Caki2 (cell line): ENCODE data around the gene DOP1B. TPM values are rescaled to one million over a fixed set of nuclear protein-coding genes. Genes with fewer than 3 reads are reported as not detected.
"Not testable (repeated sequence)": the region's sequence is repeated elsewhere in the genome, so short reads cannot be mapped to it uniquely, and the experiment has no call there.

Experiments
- DNase-seq: peaks from one replicate; pipeline ENCODE4 v3.0.0-alpha.2; 2015; ENCODE audit warnings: low read depth
- in situ Hi-C: cut with HindIII; loops from 2 replicates; pipeline ENCODE4 v1.10.0; 2016; ENCODE audit warnings: low sequenced_read_pairs, low pct_unique_long_range_greater_than_20kb, mixed read lengths
- total RNA-seq: library from RNA; depleted of rRNA; stranded (reverse); fragments of >200 nt; shearing (Covaris generic); gene quantifications from 2 replicates; pipeline ENCODE4 v1.2.3, GENCODE V29; 2014; ENCODE audit warnings: low replicate concordance; rRNA removed

DOP1B gene
- total RNA-seq = 21.6 and 24.9 TPM in 2 replicates

DNA sequence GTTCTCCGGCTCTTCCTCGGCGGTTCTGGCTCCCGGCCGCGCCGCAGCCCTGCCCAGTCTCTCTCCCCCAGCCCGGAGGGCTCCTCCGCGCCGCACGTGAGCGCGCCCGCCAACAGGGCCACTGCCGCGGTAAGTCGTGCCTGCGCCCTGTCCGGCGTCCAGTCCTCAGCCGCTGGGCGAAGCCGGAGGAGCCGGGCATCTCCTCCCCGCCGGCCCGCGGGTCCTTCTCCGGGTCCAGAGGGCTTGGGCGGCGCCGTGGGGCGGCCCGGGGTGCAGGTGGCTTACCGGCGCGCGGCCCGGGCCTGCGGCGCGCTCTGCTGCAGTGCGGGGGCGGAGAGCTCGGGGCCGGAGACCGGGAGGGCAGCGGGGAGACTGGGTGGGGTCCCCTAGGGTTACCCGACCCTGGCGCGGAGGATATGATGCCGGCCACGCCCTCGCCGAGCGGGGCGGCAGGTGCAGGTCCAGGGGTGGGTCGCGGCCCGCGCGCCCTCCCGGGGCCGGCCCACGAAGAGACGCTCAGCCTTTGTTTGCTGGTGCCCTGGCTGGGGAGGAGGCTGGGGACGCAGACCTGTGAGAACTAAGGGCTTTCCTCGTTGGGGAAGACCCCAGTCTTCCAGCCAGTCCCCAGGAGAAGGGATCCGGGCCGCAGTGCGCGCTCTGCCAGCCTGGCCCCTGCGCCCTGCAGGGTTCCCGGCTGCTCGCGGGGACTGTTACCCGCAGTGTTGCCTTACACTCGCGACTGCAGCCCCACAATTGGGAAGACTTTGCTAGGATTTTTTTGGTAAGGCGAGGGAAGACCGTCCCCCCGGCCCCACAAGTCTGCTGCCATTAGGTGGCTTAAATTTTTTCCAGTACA is at the start of gene DOP1B:
Gene DOP1B (plus strand): TSS at position 10 of the 856 bp plus-strand sequence. CDS start 7,910 bp downstream, outside the sequence.
- in situ Hi-C loops = no loop called here
- no peak for DNase-seq

- in situ Hi-C loops = no loop called here
- no peak for DNase-seq
Observed at GRCh38 chr21:36109868-36110267, 46.8 kb upstream of the DOP1B start.

DNA sequence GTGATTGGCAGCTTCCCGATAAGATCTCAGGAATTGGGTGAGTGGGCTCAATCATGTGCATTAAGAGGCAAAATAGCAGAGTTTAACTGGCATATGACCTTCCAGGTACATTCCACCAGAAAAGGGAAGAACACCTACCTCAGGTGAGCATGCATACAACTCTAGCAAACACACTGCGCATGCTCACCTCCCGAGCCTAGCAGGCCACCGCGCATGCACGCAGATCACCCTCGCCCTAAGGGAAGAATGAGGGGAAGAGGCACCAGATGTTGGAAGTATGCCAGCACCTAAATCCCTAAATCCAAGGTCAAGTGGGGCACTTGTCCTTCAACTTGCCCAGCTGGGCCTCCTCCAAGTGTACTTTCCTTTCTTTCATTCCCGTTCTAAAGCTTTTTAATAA is 45.4 kb upstream of the DOP1B start:
- in situ Hi-C loops = no loop called here
- DNase-seq = no peak

- in situ Hi-C loops = no loop called here
- no peak for DNase-seq
Observed at GRCh38 chr21:36113647-36114428, 42.8 kb upstream of the DOP1B start.

- DNase-seq = no peak
- in situ Hi-C loops = no loop called here
Observed at GRCh38 chr21:36115138-36115730, 41.4 kb upstream of the DOP1B start.

DNA sequence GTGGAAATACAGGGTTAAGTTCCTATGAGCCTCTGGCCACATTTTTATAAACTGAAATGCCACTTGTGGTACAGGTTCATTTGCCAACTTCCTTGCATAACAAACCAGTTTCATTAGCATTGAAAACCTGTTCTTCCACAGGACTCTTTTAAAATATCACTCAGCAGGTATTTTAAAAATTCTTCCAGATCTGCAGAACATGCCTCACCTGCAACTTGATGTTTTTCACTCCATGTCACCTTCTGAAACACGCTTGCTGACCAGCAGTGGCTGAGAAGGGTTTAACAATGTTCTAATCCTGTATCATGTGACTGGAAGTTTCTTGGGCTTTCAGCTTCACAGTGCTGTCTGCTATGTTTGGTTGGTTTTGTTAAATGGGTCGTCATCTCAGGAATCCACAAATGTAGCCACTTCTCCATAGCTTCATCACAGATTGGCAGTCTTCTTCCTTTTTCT is 39.3 kb upstream of the DOP1B start:
- in situ Hi-C loops = no loop called here
- DNase-seq = no peak

GRCh38 chr21:36120304-36120888 is 36.2 kb upstream of the DOP1B start:
- in situ Hi-C loops = no loop called here
- no peak for DNase-seq

DNA sequence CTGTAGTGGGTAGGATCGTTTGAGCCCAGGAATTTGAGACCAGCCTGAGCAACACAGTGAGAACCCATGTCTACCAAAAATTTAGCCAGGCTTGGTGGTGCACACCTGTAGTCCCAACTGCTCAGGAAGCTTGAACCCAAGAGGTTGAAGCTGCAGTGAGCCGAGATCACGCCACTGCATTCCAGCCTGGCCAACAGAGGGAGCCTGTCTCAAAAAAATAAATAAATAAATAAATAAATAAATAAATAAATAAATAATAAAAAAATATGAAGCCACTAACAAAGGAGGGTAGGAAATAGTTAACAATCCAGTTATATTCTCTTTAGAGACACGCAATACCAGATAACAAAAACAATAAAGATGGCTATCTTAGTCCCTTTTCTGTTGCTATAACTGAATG is 33.6 kb upstream of the DOP1B start:
- in situ Hi-C loops = no loop called here
- DNase-seq = no peak

DNA sequence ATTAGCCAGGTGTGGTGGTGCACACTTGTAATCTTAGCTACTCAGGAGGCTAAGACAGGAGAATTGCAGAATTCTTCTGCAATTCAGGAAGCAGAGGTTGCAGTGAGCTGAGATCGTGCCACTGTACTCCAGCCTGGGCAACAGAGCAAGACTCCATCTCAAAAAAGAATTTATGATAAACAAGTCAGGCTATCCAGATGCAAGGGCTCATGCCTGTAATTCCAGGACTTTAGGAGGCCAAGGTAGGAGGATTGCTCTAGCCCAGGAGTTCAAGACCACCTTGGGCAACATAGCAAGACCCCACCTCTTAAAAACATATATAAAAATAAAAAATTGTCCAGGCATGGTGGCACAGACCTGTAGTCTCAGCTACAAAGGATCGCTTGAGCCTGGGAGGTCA is 32.2 kb upstream of the DOP1B start:
- DNase-seq = no peak
- in situ Hi-C loops = no loop called here

- DNase-seq = peak; percentile 48
- in situ Hi-C loops = no loop called here
Observed at GRCh38 chr21:36125512-36126207, 31.0 kb upstream of the DOP1B start.

GRCh38 chr21:36126208-36126565 is 30.4 kb upstream of the DOP1B start:
- in situ Hi-C loops = no loop called here
- peak; percentile 62 for DNase-seq

DNA sequence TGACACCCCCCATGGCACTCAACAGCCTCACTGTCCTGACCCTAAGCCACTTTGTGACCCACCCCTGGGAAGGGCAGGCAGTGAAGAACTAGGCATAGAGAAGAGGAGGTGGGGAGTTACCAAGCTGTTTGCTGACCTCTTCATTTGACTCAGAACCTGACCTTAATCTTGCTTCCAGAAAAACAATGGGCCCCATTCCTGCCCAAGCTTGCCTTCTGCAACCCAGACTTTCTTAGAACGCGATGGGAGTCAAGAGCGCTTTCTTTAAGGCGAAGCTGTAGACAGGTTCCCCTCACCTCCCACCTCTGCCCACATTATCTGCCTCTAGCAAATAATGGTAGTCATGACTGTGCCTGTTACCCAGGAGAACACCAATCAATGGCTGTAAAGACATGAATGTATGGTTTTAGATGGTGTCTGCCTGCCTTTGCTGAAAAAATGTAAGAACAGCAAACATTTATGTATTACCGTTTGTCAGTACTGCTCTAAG is 30.0 kb upstream of the DOP1B start:
- in situ Hi-C loops = no loop called here
- DNase-seq = no peak

- DNase-seq = peak; percentile 38
- in situ Hi-C loops = no loop called here
Observed at GRCh38 chr21:36127250-36127904, 29.2 kb upstream of the DOP1B start.

DNA sequence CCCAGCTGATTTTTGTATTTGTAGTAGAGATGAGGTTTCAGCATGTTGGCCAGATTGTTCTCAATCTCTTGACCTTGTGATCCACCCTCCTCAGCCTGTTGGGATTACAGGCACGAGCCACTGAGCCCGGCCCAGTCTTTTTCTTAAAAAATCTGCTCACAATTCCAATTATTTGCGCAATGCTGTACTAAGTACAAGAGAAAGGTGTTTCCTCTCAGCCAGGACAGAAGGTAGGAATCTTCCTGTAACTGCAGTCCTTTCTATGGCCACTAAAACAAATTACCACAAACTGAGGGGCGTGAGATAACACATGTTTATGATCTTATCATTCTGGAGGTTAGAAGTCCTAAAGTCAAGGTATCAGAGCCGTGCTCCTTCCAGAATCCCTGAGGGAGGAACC is 28.6 kb upstream of the DOP1B start:
- no peak for DNase-seq
- in situ Hi-C loops = no loop called here

DNA sequence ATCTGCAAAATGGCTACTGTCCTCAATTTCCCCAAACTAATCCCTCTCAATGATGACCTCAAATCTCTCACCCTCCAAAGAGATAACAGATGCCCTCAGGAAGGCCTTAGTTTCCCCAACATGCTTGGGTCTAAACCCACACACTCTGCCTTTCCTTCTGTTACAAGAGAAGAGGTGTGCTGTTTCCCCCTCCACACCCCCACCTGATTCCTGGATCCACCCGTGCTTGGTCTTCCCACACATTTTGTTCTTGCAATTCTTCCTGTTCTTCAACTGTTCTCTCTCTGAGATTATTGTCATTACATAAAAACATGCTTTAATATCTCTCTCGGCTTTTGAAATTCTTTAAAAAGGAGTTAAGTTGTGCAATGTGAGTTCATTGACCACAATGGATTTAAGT is 27.4 kb upstream of the DOP1B start:
- DNase-seq = no peak
- in situ Hi-C loops = no loop called here

DNA sequence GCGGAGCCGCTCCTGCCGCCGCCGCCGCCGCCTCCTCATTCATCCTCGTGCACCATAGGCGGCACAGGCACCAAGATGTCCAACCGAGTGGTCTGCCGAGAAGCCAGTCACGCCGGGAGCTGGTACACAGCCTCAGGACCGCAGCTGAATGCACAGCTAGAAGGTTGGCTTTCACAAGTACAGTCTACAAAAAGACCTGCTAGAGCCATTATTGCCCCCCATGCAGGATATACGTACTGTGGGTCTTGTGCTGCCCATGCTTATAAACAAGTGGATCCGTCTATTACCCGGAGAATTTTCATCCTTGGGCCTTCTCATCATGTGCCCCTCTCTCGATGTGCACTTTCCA is 26.2 kb upstream of the DOP1B start:
- in situ Hi-C loops, DNase-seq: not testable (repeated sequence)

- DNase-seq, in situ Hi-C loops: not testable (repeated sequence)
Observed at GRCh38 chr21:36130839-36131238, 25.8 kb upstream of the DOP1B start.

GRCh38 chr21:36132696-36133095 is 23.9 kb upstream of the DOP1B start:
- in situ Hi-C loops = no loop called here
- DNase-seq = no peak
